Right cardiac atrium (tissue), 5 donors: ENCODE data around the gene KRTAP12-4. TPM values are rescaled to one million over a fixed set of nuclear protein-coding genes. Genes with fewer than 3 reads are reported as not detected.
"Not testable (repeated sequence)": the region's sequence is repeated elsewhere in the genome, so short reads cannot be mapped to it uniquely, and the experiment has no call there.

ENCODE experiments used
- ATAC-seq, 2 donors: fragments of 200-7000 bp; cut with Tn5 transposase; one replicate each; pipeline versions ENCODE4 v1.8.0 to v1.9.1; 2020; ENCODE audit warnings: moderate library complexity in 2 of 2, mild to moderate bottlenecking in 1 of 2
- DNase-seq, 3 donors: peaks; one replicate each; pipeline ENCODE4 v3.0.0-alpha.2; 2020
- H3K27ac ChIP-seq: one replicate; pipeline ENCODE4 v1.5.1; 2013; ENCODE audit warnings: mild to moderate bottlenecking, low read length, control low read depth, moderate library complexity
- H3K27me3 ChIP-seq: one replicate; pipeline ENCODE4 v1.6.1; 2013; ENCODE audit not compliant: control insufficient read depth, insufficient read depth
- H3K4me1 ChIP-seq: one replicate; pipeline ENCODE4 v1.6.1; 2013; ENCODE audit warnings: low read length; ENCODE audit not compliant: control insufficient read depth, insufficient read depth
- H3K4me3 ChIP-seq: one replicate; pipeline ENCODE4 v1.5.1; 2013; ENCODE audit warnings: low read length, control low read depth
- H3K9me3 ChIP-seq: one replicate; pipeline ENCODE4 v1.6.1; 2013; ENCODE audit warnings: low read length; ENCODE audit not compliant: control insufficient read depth
- WGBS: extraction: QIAGEN DNeasy Blood & Tissue Kit; methylation state at CpG from one replicate; pipeline ENCODE4 v1.1.7; 2013; 5-methylcytosine and 5-hydroxymethylcytosine counted together
- intact Hi-C, 4 donors: fragments of 100-400 bp; cut with DNase I; formaldehyde crosslinking; loops; one replicate each; pipeline versions ENCODE4 v1.11.0 to v1.14.0; 2022 to 2023
- polyA plus RNA-seq: library from polyadenylated mRNA; stranded (reverse); fragments of 200-250 nt; gene quantifications from one replicate; pipeline ENCODE4 v1.2.3, GENCODE V29; 2013
- total RNA-seq, 4 donors: library from RNA; stranded (reverse); fragmentation: NEBNext Ultra II Directional; extraction: Animal tissue kit (Norgen Biotek cat#: 25700); gene quantifications; one replicate each; pipeline ENCODE4 v1.2.1, GENCODE V29; 2021
- donor health status: healthy with polysubstance abuse.
- donor health status: DM: no; HTN: yes; CAD: no.
- donor health status: DM: no; HTN: no; CAD: no.
- donor health status: DM: no; HTN: yes; CAD: no; lungs with severe emphysema.
- donor health status: DM: yes; HTN: yes; CAD: no.

The KRTAP12-4 gene
- total and polyA plus RNA-seq, 5 donors, result not detected

DNA sequence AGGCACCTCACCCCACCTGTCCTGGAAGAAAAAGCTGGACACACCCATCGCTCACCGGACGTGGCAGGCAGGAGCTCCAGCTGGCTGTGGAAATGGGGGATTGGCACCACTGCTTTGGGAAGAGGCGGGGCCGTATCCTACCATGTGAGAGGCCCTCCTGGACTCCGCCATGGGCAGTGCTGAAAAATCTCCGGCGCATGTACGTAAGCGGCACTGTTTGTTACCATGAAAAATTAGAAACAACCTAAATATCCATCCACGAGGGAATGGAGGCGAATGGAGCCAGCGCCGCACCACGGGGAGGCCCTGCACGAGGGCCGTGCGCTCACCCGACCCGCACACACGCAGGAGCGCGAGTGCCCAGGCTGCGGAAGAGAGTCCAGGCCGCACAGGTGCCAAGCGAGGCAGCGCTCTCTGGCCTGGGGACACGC is 39.5 kb downstream of the KRTAP12-4 start:
- ATAC-seq (no peak), DNase-seq (peak in 1 of 3 donors; percentile 41)
- no peak overlapping the region for H3K4me3 ChIP-seq
- intact Hi-C loops, result no loop called here
- H3K27me3 ChIP-seq, result no peaks in the 10 kb centered on the region
- no peak overlapping the region for H3K27ac ChIP-seq
- 91% methylated on average over 28 of the region's 28 CpGs for WGBS
- H3K4me1 ChIP-seq, result no peaks in the 10 kb centered on the region
- no peaks in the 10 kb centered on the region for H3K9me3 ChIP-seq

GRCh38 chr21:44614161-44614631 is 40.3 kb downstream of the KRTAP12-4 start:
- ATAC-seq, result no peak
- no peaks in the 10 kb centered on the region for H3K27me3 ChIP-seq

DNA sequence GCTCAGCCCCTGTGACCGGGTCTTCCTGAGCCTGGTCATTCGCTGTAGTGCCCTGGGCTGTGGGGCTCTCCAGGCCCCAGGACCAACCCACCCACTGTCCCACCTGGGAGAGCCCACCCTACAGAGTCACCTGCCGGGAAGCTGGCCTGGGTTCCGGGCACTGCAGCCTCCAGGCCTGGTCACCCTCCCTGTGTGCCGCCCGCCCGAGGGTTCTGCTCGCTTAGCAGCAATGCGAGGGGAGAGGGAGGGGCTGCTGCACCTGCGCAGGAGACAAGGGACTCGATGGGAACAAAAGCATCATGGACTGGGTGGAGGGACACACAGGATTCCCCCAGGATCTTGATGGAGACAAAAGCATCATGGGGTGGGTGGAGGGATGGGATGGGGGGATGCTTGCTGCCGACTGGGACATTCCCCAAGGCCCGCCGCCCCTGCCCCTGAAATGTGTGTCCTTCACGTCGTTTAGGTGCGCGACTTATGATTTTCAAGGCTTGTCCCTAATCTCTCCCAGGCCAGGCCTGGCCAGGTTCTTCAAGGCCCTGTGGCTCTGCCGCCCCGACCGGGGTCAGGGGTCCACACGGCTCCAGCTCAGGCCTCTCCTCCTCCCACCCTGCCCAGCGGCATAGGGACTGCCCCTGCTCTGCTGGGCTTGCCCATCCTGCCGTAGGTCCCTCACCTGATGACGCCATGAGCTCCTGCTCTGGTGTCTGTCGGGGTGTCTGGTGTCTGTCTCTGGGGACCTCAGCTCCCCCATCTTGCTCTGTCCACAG is 40.9 kb downstream of the KRTAP12-4 start:
- DNase-seq, result peak in 1 of 3 donors; percentile 31
- Histone ChIP-seq H3K27ac (no peak overlapping the region), H3K4me1 (no peaks in the 10 kb centered on the region), H3K27me3 (no peaks in the 10 kb centered on the region), H3K9me3 (no peaks in the 10 kb centered on the region), H3K4me3 (no peak overlapping the region)
- intact Hi-C loops, result no loop called here
- 86% methylated on average over 26 of the region's 26 CpGs for WGBS
- ATAC-seq, result no peak

More at GRCh38 chr21:44614161-44614631, 40.3 kb downstream of the KRTAP12-4 start:
- no peaks in the 10 kb centered on the region for H3K9me3 ChIP-seq
- peak in 1 of 3 donors; percentile 56 for DNase-seq
- no peak overlapping the region for H3K27ac ChIP-seq
- intact Hi-C loops, result no loop called here
- WGBS, result 79% methylated on average over 20 of the region's 20 CpGs
- H3K4me1 ChIP-seq, result no peaks in the 10 kb centered on the region
- no peak overlapping the region for H3K4me3 ChIP-seq

DNA sequence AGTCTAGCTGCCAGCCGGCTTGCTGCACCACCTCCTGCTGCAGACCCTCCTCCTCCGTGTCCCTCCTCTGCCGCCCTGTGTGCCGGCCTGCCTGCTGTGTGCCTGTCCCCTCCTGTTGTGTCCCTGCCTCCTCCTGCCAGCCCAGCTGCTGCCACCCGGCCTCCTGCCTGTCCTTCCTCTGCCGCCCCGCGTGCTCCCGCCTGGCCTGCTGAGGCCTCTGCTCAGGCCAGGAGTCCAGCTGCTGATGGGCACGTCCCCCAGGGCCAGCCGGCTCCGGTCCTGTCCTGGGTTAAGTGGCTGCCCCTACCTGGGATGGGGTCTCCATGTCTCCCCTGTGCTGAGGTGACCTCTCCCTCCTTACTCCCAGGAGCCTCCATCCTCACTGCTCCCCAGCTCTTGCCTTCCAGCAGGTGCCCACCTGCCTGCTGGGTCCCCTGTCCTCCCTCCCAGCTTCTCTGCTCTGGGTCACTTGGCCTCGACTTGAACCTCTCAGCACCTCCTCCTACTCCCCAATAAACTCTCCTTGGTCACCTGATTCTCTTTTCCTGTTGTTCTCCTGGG is 41.7 kb downstream of the KRTAP12-4 start:
- no peak overlapping the region for H3K4me3 ChIP-seq
- no peaks in the 10 kb centered on the region for H3K27me3 ChIP-seq
- peak in 1 of 3 donors; percentile 38 for DNase-seq
- H3K9me3 ChIP-seq, result no peaks in the 10 kb centered on the region
- intact Hi-C loops, result no loop called here
- WGBS, result 85% methylated on average over 13 of the region's 13 CpGs
- no peaks in the 10 kb centered on the region for H3K4me1 ChIP-seq
- no peak for ATAC-seq
- H3K27ac ChIP-seq, result no peak overlapping the region

DNA sequence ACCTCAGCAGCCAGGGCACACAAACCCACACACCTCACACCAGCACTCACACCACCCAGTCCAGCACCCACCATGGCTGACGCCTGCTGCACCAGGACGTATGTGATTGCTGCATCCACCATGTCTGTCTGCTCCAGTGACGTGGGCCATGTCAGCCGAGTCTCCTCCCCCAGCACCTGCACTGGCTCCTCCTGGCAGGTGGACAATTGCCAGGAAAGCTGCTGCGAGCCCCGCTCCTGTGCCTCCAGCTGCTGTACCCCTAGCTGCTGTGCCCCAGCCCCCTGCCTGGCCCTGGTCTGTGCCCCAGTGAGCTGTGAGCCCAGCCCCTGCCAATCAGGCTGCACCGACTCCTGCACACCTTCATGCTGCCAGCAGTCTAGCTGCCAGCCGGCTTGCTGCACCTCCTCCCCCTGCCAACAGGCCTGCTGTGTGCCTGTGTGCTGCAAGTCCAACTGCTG is 42.4 kb downstream of the KRTAP12-4 start, which contains the start of gene KRTAP10-8:
KRTAP10-8 (plus strand) TSS at position 51 of the 458 bp plus-strand sequence; CDS start at position 73, 22 bp downstream.
- no peak within 1 kb of the TSS for H3K4me3 ChIP-seq
- no peaks in the 10 kb centered on the region for H3K4me1 ChIP-seq
- intact Hi-C loops, result no loop called here
- DNase-seq (peak in 1 of 3 donors; percentile 28), ATAC-seq (no peak)
- WGBS, result 93% methylated on average over 8 of the region's 8 CpGs
- H3K27ac ChIP-seq, result no peak within 1 kb of the TSS
- H3K27me3 ChIP-seq, result no peaks in the 10 kb centered on the region
- H3K9me3 ChIP-seq, result no peaks in the 10 kb centered on the region

- no peak for ATAC-seq
- H3K9me3 ChIP-seq, result no peaks in the 10 kb centered on the region
- 82% methylated on average over 4 of the region's 4 CpGs for WGBS
These were observed 42.9 kb downstream of the KRTAP12-4 start for GRCh38 chr21:44611551-44611950.

GRCh38 chr21:44610157-44610843 is 44.2 kb downstream of the KRTAP12-4 start:
- 90% methylated on average over 7 of the region's 7 CpGs for WGBS
- H3K9me3 ChIP-seq, H3K27me3 ChIP-seq, ATAC-seq, intact Hi-C loops, H3K4me3 ChIP-seq, H3K27ac ChIP-seq, H3K4me1 ChIP-seq: not testable (repeated sequence)
- peak in 1 of 3 donors; percentile 25 for DNase-seq

More at GRCh38 chr21:44611551-44611950, 42.9 kb downstream of the KRTAP12-4 start:
- H3K27ac ChIP-seq, result no peak overlapping the region
- H3K4me1 ChIP-seq, result no peaks in the 10 kb centered on the region
- no peaks in the 10 kb centered on the region for H3K27me3 ChIP-seq
- intact Hi-C loops, result no loop called here
- H3K4me3 ChIP-seq, result no peak overlapping the region
- no peak for DNase-seq

DNA sequence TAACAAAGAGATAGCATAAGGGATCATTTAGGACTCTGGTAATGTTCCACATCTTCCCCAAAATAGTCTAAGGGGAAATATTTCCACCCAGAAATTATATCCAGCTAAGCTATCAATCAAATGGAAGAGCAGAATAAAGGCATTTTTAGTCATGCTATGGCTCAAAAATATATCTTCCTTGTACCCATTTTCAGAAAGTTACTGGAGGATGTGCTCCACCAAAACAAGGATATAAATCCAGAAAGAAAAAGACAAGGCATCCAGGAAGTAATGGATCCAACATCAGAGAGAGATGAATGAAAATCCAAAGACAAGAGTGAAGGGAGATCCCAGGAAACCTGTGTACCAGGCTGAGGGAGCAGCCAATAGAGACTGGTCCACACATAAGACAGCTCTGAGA is 45.3 kb downstream of the KRTAP12-4 start:
- Histone ChIP-seq H3K27me3 (no peaks in the 10 kb centered on the region), H3K9me3 (no peaks in the 10 kb centered on the region)
- intact Hi-C loops, result no loop called here

GRCh38 chr21:44606495-44606894 is 48.0 kb downstream of the KRTAP12-4 start:
- Histone ChIP-seq H3K9me3 (no peaks in the 10 kb centered on the region), H3K27me3 (no peaks in the 10 kb centered on the region), H3K4me3 (no peak overlapping the region), H3K4me1 (no peaks in the 10 kb centered on the region), H3K27ac (no peak overlapping the region)
- intact Hi-C loops, result no loop called here
- ATAC-seq (no peak), DNase-seq (no peak)
- WGBS, result 75% methylated on average over 4 of the region's 4 CpGs

More for the DNA sequence above, 45.3 kb downstream of the KRTAP12-4 start:
- DNase-seq, result no peak
- no peak overlapping the region for H3K27ac ChIP-seq
- H3K4me1 ChIP-seq, result no peaks in the 10 kb centered on the region
- no peak for ATAC-seq
- no peak overlapping the region for H3K4me3 ChIP-seq
